NCI-H1930 (cell line): ENCODE measurements around the gene PKHD1.
A peak's percentile ranks its signal among the peaks of the same experiment; 100 is the strongest.

Experiments used
- DNase-seq, 2 experiments: peaks; one replicate each; lab custom pipeline; 2025; lab: John Stamatoyannopoulos, UW

Gene PKHD1

DNA sequence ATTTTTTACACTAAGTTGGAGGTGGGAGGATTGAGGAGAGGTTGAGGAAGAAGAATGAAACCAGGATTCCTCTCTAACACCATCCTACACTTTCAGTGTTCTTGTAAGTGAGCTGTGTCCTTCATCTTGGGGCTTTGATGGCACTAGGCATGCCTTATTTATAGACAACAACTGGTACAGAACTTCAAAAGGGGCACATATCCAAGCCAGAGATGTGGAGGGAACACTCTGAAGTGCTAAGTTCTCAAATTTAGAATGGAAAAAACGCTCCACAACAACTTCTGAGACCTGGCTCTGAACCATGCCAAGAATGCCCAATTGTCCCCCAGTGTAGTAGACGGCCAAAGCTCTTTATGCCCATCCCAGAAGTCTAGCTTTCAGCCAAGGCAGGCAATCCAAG lies 16.2 kb upstream of the PKHD1 start:
- no peak for DNase-seq

DNA sequence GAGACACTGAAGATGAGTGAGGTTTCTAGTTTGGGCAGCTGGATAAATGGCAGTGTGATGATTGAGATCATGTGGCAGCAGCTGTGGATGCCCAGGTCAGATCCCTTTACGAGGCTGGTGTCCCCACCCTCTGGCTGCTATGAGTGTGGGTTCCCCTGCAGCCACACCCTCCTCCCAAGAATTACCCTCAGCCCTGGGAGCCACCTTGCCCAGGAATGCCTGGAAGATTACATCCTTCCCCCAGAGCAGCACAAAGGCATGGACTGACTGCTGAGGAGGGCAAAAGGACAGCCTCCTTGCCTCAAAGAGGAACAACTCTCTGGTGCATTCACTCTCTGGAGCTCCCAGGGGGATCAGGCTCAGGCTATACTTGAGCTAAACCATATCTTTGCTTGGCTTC lies 15.0 kb upstream of the PKHD1 start:
- no peak for DNase-seq

DNA sequence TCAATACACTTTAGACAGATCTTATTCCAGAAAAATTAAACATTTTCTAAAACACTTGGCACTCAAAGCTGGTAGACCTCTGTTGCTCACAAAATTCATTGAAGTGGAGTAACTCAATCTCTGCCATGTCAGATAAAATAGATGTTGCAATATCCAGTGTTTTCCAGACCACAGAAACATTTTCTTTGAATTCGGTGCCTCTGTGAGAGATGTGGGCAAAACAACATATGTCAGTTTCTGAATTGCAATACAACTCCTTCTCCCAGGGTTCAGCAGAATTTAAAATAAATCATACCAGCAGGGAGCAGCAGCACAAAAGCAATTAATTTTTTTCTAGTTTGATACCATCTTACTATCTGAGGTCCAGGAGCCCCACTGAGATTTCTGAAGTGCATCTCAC lies 11.3 kb upstream of the PKHD1 start:
- no peak for DNase-seq

DNA sequence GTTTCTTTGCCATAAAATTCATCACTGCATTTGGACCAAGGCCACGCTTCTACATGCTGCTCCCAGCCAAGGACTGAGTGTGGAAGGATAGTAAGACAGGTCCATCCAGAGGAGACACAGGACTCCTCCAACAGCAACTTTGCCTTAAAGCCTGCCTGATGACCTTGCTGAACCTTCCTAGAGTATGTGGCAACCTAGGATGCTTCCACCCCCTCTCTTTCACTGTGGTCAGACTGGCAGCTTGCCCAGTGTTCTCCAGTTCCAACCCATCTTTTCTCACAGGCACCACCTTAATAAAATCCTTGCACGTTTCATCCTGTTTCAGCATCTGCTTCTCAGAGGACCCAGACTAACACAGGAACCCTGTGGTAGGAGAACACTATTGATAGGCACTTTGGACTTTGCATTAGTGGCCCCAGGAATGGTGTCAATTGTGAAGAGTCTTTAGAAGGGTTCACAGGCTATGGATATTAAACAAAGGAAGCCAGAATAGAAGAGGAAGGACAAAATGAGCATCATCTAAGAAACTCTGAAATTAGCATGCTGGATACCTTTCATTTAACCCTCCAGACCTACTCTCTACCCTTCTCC lies 2.4 kb upstream of the PKHD1 start:
- DNase-seq = no peak

DNA sequence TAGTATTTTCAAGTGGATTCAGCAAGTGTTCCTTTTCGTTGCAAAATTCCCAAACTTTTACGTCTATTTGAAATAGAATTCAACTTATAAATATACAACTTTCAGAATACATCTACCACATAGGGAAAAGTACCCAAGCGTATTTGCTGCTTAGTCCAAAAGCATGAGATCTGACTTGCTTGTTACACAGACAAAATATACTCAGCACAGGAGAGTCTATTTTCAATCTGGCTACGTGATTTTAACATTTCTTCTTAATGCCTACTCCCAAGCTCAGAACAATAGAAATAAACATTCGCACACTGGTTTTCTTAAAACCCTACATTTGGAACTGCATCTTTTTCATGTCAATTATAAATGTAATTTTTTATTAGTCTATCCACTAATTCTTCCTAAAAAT lies 672 bp downstream of the PKHD1 start:
- no peak for DNase-seq

DNA sequence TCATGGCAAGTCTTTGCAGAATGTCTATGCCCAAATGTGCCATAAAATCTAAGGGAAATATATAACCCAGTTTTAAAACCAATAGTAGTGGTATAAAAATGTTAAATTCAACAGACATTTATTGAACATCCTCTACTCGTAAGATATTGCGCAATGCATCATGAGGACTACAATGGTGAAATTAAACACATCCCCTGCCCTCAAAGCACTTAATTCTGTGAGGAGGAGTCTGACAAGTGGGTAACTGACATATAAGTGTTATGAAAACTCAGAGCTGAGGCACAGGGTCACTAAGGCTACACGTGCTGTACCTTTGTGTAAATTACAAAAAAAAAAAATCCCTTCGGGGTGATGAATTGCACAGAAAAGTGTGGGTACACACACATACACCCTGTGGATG lies 6.2 kb downstream of the PKHD1 start:
- no peak for DNase-seq

DNA sequence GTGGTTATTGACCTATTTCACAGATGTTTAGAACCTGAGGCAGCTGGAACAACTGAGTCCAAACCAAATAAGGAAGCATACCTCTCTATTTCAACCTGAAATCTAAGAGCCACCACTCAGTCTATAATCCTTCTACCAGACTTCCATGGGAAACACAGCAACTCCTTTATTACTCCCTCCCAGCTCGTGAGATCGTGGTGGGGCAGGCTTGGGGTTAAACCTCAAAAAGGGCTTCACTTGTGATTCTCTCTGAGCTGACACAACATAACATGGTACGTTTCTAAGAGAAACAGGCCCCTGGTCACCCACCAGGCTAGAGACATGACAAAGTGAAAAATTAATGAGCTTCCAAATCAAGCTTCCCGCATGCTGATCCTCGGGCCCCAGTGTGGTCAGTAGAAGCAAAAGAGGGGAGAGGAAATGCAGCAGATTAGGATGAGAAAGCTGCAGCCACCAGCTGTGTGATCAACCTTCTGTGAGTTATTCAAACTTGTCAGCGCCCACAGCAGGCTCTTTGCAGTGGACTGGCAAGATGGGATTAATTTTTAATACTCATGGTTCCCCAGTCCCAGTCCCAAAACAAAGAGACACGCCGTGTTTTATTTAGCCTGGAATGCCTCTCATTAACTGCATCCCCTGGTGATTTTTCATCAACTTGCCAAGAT lies 9.3 kb downstream of the PKHD1 start:
- DNase-seq = no peak

DNA sequence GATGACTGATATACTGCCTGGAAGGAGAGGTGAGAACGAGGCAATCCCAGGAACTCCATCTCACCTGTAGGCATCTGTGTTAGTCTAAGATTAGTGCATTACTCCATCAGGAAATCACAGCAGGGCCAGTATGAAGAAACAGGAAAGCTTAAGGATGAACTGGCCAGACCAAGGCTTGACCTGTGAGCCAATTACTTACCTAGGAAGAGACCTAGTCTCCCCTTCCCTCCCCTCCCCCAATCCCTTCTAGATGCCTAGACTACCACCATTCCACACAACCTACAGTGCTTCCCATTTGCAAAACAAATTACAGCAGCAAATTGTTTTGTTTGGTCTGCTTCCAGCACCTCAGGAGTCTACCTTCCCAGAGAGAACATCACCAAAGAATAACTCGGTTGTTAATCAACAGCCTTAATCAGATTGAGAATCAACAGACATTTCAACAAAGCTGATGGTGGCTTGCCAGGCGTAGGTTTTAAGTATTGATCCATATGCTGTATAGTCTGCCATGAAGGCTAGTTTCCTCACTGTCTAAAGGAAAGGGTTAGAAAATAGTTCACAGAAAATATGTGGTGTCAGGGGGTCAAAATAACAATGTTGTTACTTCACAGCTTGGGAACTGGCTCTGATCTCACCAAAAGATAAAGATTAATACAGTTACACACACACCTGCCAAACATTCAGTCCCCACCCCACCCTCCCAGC lies 10.1 kb downstream of the PKHD1 start:
- no peak for DNase-seq

DNA sequence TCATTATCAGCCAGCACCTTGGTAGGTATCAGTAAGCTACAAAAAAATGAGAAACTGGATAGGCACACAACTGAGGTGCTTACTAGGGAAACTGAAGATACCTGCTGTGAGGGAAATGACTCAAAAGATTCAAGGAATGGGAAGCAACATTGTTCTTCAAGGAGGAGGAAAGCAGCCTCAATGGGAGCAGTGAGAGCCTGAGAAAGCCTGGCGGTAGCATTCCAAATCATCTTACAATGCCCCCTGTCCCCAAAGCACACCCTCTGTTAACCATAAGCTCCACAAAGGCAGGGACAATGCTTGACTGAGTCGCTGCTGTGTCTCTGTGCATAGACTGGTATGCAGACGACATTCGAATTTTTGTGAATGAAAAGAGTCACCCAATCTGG lies 10.6 kb downstream of the PKHD1 start:
- DNase-seq = no peak

DNA sequence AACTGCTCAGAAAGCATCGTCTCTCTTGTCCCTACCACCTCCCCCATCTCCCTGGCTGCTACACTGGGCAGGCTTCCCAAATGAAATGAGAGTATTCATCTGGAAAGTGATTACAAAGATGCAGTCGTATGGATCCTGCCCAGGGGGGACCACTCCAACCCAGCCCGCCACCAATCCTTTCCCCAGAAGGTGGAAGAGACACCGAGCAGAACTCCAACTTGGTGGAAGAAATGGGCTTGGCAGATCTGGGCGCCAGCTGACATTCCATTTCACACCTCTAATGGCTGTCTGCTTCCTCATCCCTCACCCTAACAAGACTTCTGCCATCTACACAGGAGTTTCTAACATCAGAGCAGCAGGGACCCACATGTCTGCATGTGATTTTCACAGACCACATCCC lies 12.7 kb downstream of the PKHD1 start:
- no peak for DNase-seq

DNA sequence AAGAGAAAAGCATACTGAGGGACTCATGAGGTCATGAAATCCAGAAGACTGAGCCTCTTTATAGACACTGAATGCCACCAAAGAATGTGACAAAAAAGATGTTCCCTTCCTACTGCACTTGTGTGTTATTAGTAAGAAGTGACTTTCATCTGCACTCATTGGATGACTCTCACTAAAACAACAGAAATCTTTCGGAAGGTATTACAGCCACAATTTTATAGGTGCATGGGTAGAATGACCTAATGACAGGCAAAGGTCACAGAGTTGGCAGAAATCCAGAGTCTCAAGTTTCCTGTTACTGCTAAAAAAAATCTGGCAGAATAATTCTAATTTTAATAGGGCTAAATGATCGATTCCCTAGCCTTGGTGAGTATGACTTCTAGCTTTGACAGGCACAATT lies 13.3 kb downstream of the PKHD1 start:
- DNase-seq = no peak

DNA sequence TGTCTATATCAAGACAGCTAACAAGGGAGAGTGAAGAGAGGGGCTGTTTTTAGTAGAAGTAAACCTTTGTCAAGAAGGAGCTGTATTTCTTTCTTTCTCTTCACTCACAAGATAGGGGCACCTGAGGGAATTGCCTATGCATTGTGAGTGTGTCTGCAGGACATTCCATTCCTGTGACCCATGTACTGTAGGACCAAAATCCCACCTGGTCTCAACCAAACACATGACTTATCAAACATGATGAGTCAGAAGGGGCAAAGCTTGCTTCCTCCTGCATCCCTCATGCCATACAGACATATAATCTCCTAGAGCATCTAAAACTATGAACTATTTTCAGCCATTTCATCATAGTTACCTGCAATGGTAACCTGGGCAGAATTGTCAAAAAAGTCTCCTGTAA lies 21.8 kb downstream of the PKHD1 start:
- DNase-seq = no peak

DNA sequence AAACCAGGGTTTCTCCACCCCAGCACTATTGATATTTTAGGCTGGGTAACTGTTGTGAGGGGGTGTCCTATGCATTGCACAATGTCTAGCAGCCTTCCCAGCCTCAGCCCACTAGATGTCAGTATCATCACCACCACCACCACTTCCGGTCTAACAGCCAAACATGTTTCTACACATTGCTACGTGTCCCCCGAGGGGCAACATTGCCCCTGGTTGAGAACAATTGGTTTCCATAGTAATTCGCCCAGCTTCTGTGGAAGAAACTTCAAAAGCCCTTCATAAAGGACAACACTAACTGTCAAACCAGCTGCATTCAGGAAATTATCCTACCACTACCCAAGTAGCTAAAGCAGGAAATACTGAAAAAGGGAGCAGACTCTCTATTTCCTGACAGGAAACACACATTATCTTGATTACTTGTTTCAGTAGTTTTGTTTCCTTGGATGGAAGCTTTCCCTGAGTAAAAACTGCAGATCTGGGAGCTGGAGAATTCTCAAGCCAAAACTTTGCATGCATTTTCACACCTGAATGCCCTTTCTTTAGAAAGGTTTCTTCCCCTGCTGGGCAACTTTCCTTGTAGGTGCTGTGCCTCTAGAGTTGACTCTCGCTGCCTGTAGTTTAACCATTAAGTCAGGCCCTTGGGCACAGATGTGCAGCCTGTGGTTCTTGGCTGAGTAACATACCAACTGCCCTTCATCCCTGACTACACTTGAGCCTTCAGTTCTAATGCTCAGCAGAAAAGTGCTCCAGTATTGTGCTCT lies 23.6 kb downstream of the PKHD1 start:
- no peak for DNase-seq

DNA sequence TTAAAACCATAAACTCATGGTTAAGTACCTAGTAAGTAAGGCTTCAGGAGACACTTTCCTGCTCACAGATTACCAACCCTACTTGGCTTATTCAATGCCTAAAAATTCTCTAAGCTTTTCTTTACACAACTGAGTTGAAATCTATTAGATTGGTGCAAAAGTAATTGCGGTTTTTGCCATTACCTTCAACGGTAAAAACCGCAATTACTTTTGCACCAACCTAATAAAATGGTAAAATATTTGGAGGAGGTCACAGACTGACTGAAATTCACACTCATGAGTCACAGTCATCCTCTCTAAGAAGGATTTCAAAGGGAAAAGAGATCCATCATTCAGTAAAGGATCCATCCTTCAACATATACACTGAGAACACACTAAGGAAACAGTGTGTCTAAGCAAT lies 25.9 kb downstream of the PKHD1 start:
- no peak for DNase-seq

DNA sequence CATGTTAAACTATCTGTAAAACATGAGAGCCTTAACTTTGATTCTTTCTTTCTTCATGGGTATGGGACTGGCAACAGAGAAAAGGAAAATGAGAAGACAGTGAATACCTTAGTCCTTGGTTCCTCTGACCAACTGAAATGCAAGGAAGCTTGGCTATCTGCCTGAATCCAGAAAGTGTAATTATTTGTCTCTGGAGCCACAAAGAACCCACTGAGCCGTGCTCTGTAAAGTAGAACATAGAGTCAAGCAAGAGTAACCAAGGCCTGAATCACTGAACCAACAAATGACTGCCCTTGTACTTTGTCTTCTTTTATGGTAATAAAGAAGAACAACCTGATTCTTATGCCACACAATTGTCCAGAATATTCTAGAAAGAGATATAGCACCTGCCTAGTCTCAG lies 27.6 kb downstream of the PKHD1 start:
- no peak for DNase-seq

DNA sequence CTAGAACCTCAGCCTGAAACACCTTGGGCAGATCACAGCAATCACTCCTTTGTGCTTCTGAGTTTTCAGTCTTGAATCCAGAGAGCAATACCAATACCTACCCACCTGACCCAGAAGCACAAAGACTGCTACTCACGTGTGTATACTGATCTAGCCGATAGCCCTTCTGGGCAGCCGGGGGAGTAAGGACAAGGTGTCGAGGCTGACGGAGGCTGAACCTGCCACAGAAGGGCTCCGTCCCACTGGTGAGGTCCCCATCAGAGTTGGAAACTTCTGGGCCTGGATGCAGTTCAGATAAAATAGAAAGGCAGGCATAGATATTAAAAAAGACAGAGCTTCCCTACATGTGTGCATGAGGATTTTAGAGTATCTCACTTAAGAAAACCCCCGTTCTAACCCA lies 32.0 kb downstream of the PKHD1 start:
- DNase-seq = no peak

DNA sequence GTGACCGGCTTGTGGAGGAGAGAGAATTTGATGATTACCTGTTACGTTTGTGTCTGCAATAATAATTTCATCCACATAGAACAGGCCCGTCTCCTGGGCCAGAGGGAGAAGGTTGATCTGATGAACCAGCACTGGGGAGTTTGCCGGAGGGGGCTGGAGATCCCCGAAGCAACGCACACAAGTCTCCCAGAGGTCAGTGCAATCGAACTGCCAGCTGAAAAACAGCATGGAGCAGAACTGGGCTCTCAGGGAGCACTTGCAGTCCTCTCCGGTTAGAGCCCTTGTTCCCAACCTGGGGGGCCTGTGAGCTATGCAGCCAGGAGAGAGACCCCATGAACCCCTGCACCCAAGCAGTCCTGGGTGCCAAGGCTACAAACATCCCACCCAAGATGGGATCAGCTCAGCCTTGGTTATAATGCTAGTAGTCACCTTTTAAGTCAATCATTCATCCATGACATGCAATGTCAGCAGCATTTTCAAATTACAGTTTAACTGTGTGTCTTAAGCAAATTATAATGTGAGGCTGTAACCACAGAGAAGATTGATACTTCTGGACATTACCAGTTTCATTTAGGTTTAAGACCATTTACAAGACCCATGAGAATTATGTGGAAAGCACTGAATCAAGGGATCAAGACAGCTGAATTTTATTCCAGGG lies 34.2 kb downstream of the PKHD1 start:
- no peak for DNase-seq

DNA sequence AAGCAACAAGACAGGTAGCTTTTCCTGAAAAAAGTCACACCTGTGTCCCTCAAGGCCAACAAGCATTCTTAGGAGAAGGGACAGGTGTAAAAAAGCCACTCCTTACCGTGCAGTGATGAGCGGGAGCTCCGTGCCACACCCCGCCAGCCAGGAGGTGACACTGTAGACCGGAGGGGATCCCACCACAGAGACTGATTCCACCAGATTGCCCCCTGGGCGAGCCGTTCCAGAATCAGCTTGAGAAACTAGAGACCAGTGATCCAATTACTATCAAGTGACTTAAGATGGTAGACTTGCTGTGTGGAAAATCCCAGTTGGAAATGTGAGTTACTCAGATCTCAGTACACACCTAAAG lies 37.4 kb downstream of the PKHD1 start:
- DNase-seq = no peak

DNA sequence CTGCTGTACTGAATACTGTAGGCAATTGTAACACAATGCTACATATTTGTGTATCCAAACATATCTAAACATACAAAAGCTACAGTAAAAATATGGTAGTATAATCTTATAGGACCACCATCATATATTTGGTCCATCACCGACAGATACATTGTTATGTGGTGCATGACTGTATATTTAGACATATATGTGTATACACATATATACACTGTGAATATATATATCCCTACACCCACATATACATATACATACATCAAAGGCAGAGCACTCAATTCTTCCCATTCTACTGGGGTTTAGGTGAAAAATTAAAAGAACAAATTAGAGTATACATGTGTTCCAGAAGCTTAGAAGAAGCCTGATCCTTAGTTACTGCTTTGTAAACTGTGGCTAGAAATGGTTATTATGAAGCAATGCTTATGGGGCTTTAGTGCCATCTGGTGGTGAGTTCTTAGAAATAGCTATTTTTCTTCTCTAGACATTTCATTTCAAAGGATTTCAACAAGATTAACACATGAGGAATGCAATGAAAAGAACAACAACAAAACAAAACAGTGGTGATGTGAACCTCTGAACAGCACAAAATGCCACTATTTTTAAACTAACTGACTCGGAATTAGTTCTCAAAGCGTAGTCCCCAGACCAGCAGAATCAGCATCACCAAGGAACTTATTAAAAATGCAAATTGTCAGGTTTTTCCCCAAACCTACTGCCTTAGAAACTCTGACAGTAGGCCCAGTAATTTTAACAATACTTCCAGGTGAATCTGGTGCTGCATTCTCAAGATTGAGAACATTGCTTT lies 38.0 kb downstream of the PKHD1 start:
- DNase-seq = peak in 1 of 2 experiments; percentile 21

DNA sequence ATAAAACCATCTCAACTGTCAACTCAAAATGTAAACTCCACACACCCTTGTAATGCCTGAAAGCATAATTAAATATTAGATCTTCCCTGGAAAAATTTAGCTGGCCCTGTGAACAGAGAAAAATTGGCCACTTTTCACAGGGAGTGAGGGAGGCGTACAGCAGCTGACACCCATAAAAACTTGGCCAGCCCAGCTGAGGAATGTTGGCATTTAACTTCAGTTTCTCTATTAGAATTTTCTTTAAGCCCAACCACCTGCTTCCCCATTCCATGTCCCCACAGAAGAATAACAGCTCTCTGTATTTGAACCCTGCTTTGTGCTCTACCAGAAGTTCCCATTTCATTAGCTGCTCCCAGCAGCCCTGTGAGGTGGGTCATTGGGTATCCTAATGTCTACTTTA lies 41.0 kb downstream of the PKHD1 start:
- DNase-seq = no peak

DNA sequence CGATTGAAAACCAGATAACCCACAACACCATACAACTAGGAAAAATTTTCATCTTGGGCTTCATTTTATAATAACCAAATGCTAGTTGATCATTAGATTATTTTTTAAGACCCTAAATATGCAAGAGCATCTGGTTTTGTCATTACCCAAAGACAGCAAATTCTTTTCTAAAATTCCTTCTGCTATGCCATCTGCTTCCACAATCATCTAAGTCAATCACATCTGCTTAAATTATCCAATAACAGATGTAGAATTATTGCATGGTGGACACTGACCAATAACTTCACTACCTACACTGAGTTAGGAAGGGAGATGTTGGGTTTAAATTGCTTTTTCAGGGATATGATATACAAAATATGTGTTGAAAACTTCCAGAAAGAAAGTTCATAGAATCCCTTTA lies 41.9 kb downstream of the PKHD1 start:
- no peak for DNase-seq

DNA sequence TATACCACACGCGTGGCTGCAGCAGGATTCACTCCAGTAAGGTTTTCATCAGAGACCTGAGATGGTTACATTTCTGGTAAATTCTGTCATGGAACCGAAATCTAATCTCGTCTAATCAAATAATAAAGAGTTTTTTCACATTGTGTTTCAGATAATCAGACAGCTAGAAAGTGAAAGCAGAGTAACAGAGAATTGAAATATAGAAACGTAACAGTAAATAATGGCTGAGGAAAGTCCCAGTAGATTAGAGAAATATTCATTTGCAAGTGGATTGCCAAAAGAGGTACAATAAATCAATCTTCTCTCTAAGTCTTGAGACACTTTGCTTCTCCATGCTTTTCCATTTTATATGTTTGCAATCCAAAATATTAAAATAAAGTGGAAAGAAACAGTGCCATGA lies 42.4 kb downstream of the PKHD1 start:
- DNase-seq = no peak
